TTC549 (cell line): ENCODE data around the gene CAGE1.
"Not testable (repeated sequence)": the region's sequence is repeated elsewhere in the genome, so short reads cannot be mapped to it uniquely, and the experiment has no call there.

Experiments
- FAIRE-seq: peaks from 2 replicates; lab custom pipeline; 2012; peaks lifted over from hg19 to GRCh38; lab: Jason Lieb, UNC

The CAGE1 gene

GRCh38 chr6:7338031-7338430 lies 51.5 kb downstream of the CAGE1 start:
- no peak for FAIRE-seq

GRCh38 chr6:7335519-7335918 lies 54.0 kb downstream of the CAGE1 start:
- no peak for FAIRE-seq

GRCh38 chr6:7334685-7335084 lies 54.9 kb downstream of the CAGE1 start:
- no peak for FAIRE-seq

GRCh38 chr6:7332090-7332745 lies 57.3 kb downstream of the CAGE1 start:
- FAIRE-seq = no peak

- no peak for FAIRE-seq
These were observed 58.1 kb downstream of the CAGE1 start for GRCh38 chr6:7331452-7331851.

GRCh38 chr6:7328243-7328642 lies 61.3 kb downstream of the CAGE1 start:
- FAIRE-seq = no peak

GRCh38 chr6:7325750-7326149 lies 63.8 kb downstream of the CAGE1 start:
- no peak for FAIRE-seq

GRCh38 chr6:7324520-7324919 lies 65.0 kb downstream of the CAGE1 start:
- FAIRE-seq = no peak

- no peak for FAIRE-seq
These were observed 66.5 kb downstream of the CAGE1 start for GRCh38 chr6:7323074-7323473.

- not testable (repeated sequence) for FAIRE-seq
These were observed 67.7 kb downstream of the CAGE1 start for GRCh38 chr6:7321866-7322265.

GRCh38 chr6:7319406-7319805 lies 70.1 kb downstream of the CAGE1 start:
- FAIRE-seq = not testable (repeated sequence)

GRCh38 chr6:7317538-7317937 lies 72.0 kb downstream of the CAGE1 start:
- FAIRE-seq = no peak

GRCh38 chr6:7316658-7317533 lies 72.6 kb downstream of the CAGE1 start:
- no peak for FAIRE-seq

- no peak for FAIRE-seq
These were observed 73.6 kb downstream of the CAGE1 start for GRCh38 chr6:7315948-7316365.

GRCh38 chr6:7315087-7315947 lies 74.2 kb downstream of the CAGE1 start:
- FAIRE-seq = not testable (repeated sequence)

GRCh38 chr6:7314414-7314813 lies 75.1 kb downstream of the CAGE1 start:
- no peak for FAIRE-seq

GRCh38 chr6:7313505-7314165 lies 75.9 kb downstream of the CAGE1 start:
- FAIRE-seq = no peak

GRCh38 chr6:7312616-7313504 lies 76.7 kb downstream of the CAGE1 start, which contains the start of gene SSR1:
Gene SSR1 (minus strand): TSS chr6:7313199. CDS start chr6:7313120, 79 bp downstream.
- FAIRE-seq = peak; percentile 60

- no peak for FAIRE-seq
These were observed 77.5 kb downstream of the CAGE1 start for GRCh38 chr6:7311917-7312615.

- no peak for FAIRE-seq
These were observed 78.4 kb downstream of the CAGE1 start for GRCh38 chr6:7311176-7311575.
